HUES48 (cell line): ENCODE data around the gene JAK2.
"Not testable (repeated sequence)": the region's sequence is repeated elsewhere in the genome, so short reads cannot be mapped to it uniquely, and the experiment has no call there.

Experiments
- H3K27ac ChIP-seq: one replicate; pipeline ENCODE4 v1.7.0; 2013; ENCODE audit warnings: low read depth, low read length, inconsistent platforms
- H3K27me3 ChIP-seq: 2 replicates; pipeline ENCODE4 v1.6.1; 2013; ENCODE audit warnings: mild to moderate bottlenecking, low read length; ENCODE audit not compliant: control insufficient read depth, insufficient read depth
- H3K36me3 ChIP-seq: 2 replicates; pipeline ENCODE4 v1.6.1; 2013; ENCODE audit warnings: low read length; ENCODE audit not compliant: control insufficient read depth, insufficient read depth
- H3K4me1 ChIP-seq: 2 replicates; pipeline ENCODE4 v1.6.1; 2013; ENCODE audit warnings: mild to moderate bottlenecking, low read length; ENCODE audit not compliant: control insufficient read depth, insufficient read depth
- H3K4me3 ChIP-seq: 2 replicates; pipeline ENCODE4 v1.5.1; 2013; ENCODE audit warnings: mild to moderate bottlenecking, low read depth, low read length
- H3K9ac ChIP-seq: 2 replicates; pipeline ENCODE4 v1.6.1; 2013; ENCODE audit warnings: mild to moderate bottlenecking, low read depth, low read length, moderate library complexity
- H3K9me3 ChIP-seq: 2 replicates; pipeline ENCODE4 v1.6.1; 2013; ENCODE audit warnings: low read length; ENCODE audit not compliant: control insufficient read depth, insufficient read depth

The JAK2 gene

GRCh38 chr9:5043381-5043780 is 58.3 kb downstream of the JAK2 start:
- no peak overlapping the region for H3K4me3 ChIP-seq
- no peaks in the 10 kb centered on the region for H3K36me3 ChIP-seq
- H3K27ac ChIP-seq = no peak overlapping the region
- H3K9ac ChIP-seq = no peak overlapping the region
- H3K27me3 ChIP-seq = no peaks in the 10 kb centered on the region
- H3K4me1 ChIP-seq = no peaks in the 10 kb centered on the region
- peaks cover 6% of the 10 kb centered on the region; the same call in 1 of the 2 replicates for H3K9me3 ChIP-seq

GRCh38 chr9:5044160-5044559 is 59.1 kb downstream of the JAK2 start:
- no peak overlapping the region for H3K27ac ChIP-seq
- H3K36me3 ChIP-seq = no peaks in the 10 kb centered on the region
- no peak overlapping the region for H3K4me3 ChIP-seq
- no peak overlapping the region for H3K9ac ChIP-seq
- H3K9me3 ChIP-seq = peaks cover 6% of the 10 kb centered on the region; the same call in 1 of the 2 replicates
- no peaks in the 10 kb centered on the region for H3K4me1 ChIP-seq
- H3K27me3 ChIP-seq = no peaks in the 10 kb centered on the region

GRCh38 chr9:5052838-5053237 is 67.8 kb downstream of the JAK2 start:
- H3K36me3 ChIP-seq = no peaks in the 10 kb centered on the region
- no peak overlapping the region for H3K4me3 ChIP-seq
- no peaks in the 10 kb centered on the region for H3K9me3 ChIP-seq
- no peak overlapping the region for H3K27ac ChIP-seq
- H3K4me1 ChIP-seq = no peaks in the 10 kb centered on the region
- no peak overlapping the region for H3K9ac ChIP-seq
- H3K27me3 ChIP-seq = no peaks in the 10 kb centered on the region

- H3K36me3 ChIP-seq = no peaks in the 10 kb centered on the region
These were observed 77.6 kb downstream of the JAK2 start for GRCh38 chr9:5062631-5063030.

GRCh38 chr9:5072871-5073270 is 87.8 kb downstream of the JAK2 start:
- no peaks in the 10 kb centered on the region for H3K4me1 ChIP-seq
- no peak overlapping the region for H3K4me3 ChIP-seq
- no peak overlapping the region for H3K27ac ChIP-seq
- no peak overlapping the region for H3K9ac ChIP-seq
- no peaks in the 10 kb centered on the region for H3K9me3 ChIP-seq
- no peaks in the 10 kb centered on the region for H3K36me3 ChIP-seq
- no peaks in the 10 kb centered on the region for H3K27me3 ChIP-seq

More at GRCh38 chr9:5062631-5063030, 77.6 kb downstream of the JAK2 start:
- H3K4me3 ChIP-seq = no peak overlapping the region
- no peaks in the 10 kb centered on the region for H3K9me3 ChIP-seq
- no peaks in the 10 kb centered on the region for H3K27me3 ChIP-seq
- no peak overlapping the region for H3K9ac ChIP-seq
- no peak overlapping the region for H3K27ac ChIP-seq
- no peaks in the 10 kb centered on the region for H3K4me1 ChIP-seq

GRCh38 chr9:5073701-5074100 is 88.6 kb downstream of the JAK2 start:
- H3K27me3 ChIP-seq = no peaks in the 10 kb centered on the region
- H3K27ac ChIP-seq = no peak overlapping the region
- H3K4me3 ChIP-seq = no peak overlapping the region
- no peaks in the 10 kb centered on the region for H3K9me3 ChIP-seq
- no peaks in the 10 kb centered on the region for H3K4me1 ChIP-seq
- no peak overlapping the region for H3K9ac ChIP-seq
- no peaks in the 10 kb centered on the region for H3K36me3 ChIP-seq

- H3K4me1 ChIP-seq = no peaks in the 10 kb centered on the region
- no peaks in the 10 kb centered on the region for H3K36me3 ChIP-seq
- H3K27me3 ChIP-seq = no peaks in the 10 kb centered on the region
- H3K9me3 ChIP-seq = no peaks in the 10 kb centered on the region
- H3K4me3 ChIP-seq = no peak overlapping the region
- no peak overlapping the region for H3K9ac ChIP-seq
- H3K27ac ChIP-seq = no peak overlapping the region
These were observed 100.9 kb downstream of the JAK2 start for GRCh38 chr9:5085993-5086392.

- no peaks in the 10 kb centered on the region for H3K27me3 ChIP-seq
- H3K4me3 ChIP-seq = no peak overlapping the region
- no peak overlapping the region for H3K27ac ChIP-seq
- no peaks in the 10 kb centered on the region for H3K36me3 ChIP-seq
- no peak overlapping the region for H3K9ac ChIP-seq
- H3K4me1 ChIP-seq = no peaks in the 10 kb centered on the region
- H3K9me3 ChIP-seq = no peaks in the 10 kb centered on the region
These were observed 104.7 kb downstream of the JAK2 start for GRCh38 chr9:5089737-5090136.

- Histone ChIP-seq H3K27ac (no peak overlapping the region), H3K27me3 (no peaks in the 10 kb centered on the region), H3K4me1 (no peaks in the 10 kb centered on the region), H3K4me3 (no peak overlapping the region), H3K9me3 (peaks cover 5% of the 10 kb centered on the region; the same call in 1 of the 2 replicates), H3K9ac (no peak overlapping the region), H3K36me3 (no peaks in the 10 kb centered on the region)
These were observed 110.7 kb downstream of the JAK2 start for GRCh38 chr9:5095795-5096194.

GRCh38 chr9:5099466-5099865 is 114.4 kb downstream of the JAK2 start:
- H3K9me3 ChIP-seq = peaks cover 7% of the 10 kb centered on the region; the same call in 1 of the 2 replicates
- no peaks in the 10 kb centered on the region for H3K36me3 ChIP-seq
- no peak overlapping the region for H3K9ac ChIP-seq
- no peak overlapping the region for H3K27ac ChIP-seq
- H3K27me3 ChIP-seq = no peaks in the 10 kb centered on the region
- no peak overlapping the region for H3K4me3 ChIP-seq
- no peaks in the 10 kb centered on the region for H3K4me1 ChIP-seq

- H3K9ac ChIP-seq, H3K27ac ChIP-seq, H3K4me3 ChIP-seq, H3K9me3 ChIP-seq, H3K4me1 ChIP-seq, H3K27me3 ChIP-seq, H3K36me3 ChIP-seq: not testable (repeated sequence)
These were observed 116.1 kb downstream of the JAK2 start for GRCh38 chr9:5101127-5101526.

- H3K4me1 ChIP-seq, H3K9ac ChIP-seq, H3K4me3 ChIP-seq, H3K9me3 ChIP-seq, H3K36me3 ChIP-seq, H3K27me3 ChIP-seq, H3K27ac ChIP-seq: not testable (repeated sequence)
These were observed 121.4 kb downstream of the JAK2 start for GRCh38 chr9:5106517-5106916.
